Activated gamma-delta T cell (primary cell): ENCODE results near the gene ZBTB48.
"Not testable (repeated sequence)": the region's sequence is repeated elsewhere in the genome, so short reads cannot be mapped to it uniquely, and the experiment has no call there.

Source experiments
- DNase-seq: peaks from one replicate; lab custom pipeline; 2025; lab: John Stamatoyannopoulos, UW

ZBTB48 gene

DNA sequence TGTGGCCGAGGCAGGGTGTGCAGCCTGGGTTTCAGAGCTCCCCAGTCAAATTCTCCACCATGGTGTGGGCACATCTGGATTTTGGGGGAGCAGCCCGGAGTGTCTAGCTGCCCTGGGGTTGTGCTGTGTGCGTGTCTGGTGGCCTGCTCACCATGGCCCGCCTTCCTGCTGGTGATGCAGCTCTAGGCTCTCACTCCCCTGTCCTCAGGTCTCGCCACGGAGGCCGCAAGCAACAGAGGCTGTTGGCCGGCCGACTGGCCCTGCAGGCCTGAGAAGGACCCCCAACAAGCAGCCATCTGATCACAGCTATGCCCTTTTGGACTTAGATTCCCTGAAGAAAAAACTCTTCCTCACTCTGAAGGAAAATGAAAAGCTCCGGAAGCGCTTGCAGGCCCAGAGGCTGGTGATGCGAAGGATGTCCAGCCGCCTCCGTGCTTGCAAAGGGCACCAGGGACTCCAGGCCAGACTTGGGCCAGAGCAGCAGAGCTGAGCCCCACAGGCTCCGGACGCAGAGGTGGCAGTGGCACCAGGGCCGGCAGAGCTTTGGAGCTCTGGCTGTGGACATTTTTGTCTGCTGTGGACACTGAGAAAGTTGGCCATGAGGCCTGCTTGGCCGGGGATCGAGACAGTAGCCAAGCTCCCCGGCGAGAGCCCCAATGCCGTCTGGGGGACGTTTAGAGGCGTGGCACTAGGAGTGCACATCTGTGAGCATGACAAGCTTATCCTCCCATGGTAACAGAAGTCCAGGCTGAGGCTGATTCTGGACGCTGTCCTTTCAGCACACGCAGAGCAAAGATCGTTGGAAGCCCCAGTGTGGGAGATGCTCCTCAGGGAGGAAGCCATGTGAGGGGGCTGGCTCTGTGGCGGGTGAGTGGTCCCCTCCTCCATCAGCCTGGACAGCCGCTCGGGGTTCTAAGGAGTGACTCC lies 53.1 kb downstream of the ZBTB48 start:
- no peak for DNase-seq

DNA sequence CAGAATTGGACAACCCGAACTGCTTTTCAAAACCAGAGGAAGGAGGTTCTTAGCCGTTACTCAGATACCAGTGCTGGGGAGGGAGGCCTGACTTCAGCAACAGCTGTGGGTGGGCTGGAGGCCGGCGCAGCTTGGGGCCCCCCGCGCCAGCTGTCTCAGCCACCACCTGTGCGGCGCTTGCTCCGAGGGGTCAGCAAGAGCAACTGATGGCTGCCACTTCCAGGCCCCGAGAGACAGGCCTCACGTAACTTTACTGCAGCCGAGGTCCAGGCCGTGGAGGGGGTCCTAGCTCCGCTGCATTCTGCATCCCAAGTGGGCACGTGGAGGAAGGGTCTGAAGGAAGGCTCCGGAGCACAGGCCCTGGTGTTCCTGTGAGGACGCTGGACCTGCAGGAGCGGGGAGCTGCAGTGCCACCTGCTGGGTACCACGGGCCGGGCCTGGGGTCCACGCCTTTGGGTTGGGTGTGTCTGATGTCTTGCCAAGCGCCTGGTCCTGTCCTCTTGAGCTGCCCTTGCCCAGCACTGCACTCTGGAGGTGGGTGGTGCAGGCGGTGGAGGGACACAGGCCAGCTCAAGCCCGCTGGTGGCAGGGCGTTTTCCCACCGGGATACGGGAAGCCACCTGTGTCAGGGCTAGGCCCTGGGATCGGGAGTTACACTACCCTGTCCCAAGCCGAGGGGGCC lies 54.7 kb downstream of the ZBTB48 start:
- no peak for DNase-seq

DNA sequence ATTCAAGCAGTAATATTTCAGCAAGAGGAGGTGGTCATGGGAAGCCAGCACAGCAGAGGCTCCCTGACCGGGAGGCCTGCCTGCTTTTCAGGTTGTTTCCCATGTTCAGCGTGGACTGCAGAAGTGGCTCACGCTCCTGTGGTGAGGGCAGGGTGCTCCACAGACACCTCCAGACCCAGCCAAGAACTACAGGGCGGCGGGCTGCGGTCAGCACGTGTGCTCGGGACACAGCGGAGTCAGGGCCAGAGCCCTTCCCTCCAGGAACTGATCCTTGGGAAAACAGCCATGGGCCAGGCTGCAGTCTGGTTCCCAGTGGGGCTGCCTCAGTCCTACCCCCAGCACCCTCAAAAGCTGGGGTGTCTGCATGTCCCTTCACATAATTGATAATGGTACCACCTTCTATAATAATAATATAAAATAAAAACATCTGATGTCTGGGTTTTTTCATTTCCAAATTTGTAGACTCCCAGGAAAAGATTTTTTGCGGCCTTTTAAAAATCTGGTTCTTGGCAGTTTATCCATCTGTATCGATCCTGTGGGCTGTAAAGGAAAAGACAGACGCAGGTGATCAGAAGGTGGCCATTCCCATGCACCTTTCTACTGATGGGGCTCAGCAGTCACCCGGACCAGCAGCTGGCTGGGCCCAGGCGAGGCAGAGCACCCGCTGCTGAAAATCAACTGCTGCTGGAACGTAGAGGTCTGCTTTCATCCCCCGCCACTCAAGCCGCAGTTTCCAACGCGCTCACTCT lies 55.5 kb downstream of the ZBTB48 start:
- no peak for DNase-seq

DNA sequence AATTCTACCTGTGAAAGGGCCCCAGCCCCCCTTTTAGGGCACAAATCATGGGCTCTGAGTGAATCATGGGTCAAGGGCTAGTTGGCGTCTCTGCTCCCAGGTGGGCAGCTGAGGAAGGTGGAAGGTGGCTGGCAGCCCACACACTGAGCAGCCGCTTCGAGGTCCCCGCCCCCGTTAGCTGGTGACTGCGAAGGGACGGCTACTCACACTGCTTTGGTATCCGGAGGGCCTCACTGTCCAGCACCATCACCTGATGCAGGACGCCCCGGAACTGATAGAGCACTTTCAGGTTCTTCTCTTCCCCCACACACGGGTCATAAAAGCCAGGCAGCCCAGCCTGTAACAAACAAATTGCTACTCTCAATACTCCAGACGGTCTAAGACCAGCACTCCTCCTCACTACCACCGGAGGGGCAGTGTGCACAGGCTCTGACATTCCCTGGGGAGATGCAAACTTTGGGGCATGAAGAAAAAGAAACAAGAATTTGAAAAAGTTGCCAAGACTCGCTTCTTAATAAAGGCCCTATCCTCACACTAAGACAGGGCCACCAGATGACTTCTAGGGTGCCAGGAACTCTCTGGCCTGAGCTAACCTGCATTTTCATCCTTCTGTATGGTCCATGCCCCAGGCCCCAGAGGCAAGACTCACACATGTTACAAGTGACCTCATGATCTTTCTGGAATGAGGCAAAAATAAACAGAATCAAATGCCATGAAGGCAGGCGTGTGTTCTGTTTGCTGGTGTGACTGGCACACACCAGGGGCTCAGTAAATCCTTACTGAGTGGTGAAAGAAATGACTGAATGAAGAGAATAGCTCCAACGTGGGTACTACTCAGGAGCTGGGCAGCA lies 56.3 kb downstream of the ZBTB48 start:
- DNase-seq, result no peak

DNA sequence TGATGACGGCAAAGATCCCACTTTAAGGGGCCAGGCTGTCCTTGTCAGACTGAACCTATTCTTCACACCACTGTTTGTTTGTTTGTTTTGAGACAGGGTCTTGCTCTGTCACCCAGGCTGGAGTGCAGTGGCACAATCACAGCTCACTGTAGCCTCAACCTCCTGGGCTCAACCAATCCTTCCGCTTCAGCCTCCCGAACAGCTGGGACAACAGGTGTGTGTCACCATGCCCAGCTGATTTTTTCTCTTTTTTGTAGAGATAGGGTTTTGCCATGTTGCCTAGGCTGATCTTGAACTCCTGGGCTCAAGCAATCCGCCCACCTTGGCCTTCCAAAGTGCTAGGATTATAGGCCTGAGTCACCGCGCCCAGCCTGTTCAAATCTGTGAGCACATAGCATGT lies 57.0 kb downstream of the ZBTB48 start:
- DNase-seq, result not testable (repeated sequence)

DNA sequence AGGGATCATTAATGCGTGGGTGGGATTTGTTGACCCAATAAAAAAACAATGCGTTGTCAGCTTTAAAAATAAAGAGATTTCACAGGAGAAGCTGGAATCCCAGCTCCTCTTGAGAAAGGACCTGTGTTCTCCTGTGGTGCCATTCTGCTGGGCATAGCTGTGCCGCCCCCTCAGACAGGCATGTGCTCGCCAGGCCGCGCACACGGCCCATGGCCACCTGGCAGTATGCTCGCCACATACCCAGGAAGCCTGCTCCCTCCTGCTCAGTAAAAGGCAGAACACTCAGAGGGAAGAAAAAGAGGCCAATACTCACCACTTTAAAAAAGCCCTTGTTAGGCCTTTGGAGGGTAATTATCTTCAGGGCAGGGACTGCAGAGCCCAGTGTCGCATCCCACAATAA lies 58.0 kb downstream of the ZBTB48 start:
- no peak for DNase-seq

DNA sequence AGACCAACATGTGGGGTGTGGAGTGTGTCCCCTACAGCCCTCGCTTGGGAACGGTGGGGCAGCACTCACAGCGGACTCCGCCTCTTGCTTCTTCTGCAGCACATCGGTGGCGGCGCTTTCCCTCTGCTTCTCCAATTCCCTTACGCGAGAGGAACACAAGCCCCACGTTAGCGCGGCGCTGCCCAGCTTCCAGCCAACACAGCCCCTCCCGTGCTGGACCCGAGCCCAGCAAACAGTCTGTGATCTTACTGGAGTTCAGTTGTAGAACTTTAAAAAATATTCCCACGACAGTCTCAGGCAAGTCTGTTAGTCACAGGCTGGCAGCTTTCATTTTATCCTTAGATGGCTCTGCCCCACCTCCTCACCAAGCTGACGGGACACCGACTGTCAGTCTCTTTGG lies 58.4 kb downstream of the ZBTB48 start:
- DNase-seq, result no peak
